Thyroid gland (tissue), 4 donors: ENCODE results near the gene CRYGB.

ENCODE experiments used
- POLR2A ChIP-seq, 2 donors: fragments of 450-650 bp; IDR thresholded peaks; one replicate each; pipeline ENCODE4 v1.6.1; 2017; ENCODE audit warnings: antibody characterized with exemption in 2 of 2, mild to moderate bottlenecking in 2 of 2, moderate library complexity in 1 of 2
- TF ChIP-seq, protein P1 (sequence below), 6 experiments: fragments of 200-600 bp in 3 of 6; fragments of 450-650 bp in 3 of 6; sonication (generic) in 3 of 6; IDR thresholded peaks; one replicate each; pipeline ENCODE4 v1.5.1; 2016 to 2019; ENCODE audit warnings: antibody characterized with exemption in 6 of 6, mild to moderate bottlenecking in 2 of 6, inconsistent platforms in 1 of 6, moderate library complexity in 1 of 6

DNA sequence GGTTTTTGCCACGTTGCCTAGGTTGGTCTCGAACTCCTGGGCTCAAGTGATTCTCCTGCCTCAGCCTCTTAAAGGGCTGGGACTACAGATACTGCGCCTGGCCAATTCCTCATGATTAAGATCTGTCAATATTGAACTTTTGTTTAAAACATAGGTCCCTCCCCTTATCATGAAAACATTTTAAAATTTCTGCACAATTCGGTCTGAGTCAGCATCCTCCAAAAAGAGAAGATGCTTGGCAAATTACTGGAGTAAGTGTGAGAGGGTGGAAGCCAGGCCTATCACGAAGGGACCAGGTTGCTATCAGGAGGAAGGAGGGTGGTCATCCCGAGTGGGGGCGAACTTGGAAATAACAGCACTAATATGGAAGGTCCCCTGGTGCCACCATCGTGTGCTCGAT is 28.2 kb upstream of the CRYGB start:
- TF ChIP-seq POLR2A (IDR thresholded peaks at IDR 0.05), result no peak
- TF ChIP-seq, protein P1, sequence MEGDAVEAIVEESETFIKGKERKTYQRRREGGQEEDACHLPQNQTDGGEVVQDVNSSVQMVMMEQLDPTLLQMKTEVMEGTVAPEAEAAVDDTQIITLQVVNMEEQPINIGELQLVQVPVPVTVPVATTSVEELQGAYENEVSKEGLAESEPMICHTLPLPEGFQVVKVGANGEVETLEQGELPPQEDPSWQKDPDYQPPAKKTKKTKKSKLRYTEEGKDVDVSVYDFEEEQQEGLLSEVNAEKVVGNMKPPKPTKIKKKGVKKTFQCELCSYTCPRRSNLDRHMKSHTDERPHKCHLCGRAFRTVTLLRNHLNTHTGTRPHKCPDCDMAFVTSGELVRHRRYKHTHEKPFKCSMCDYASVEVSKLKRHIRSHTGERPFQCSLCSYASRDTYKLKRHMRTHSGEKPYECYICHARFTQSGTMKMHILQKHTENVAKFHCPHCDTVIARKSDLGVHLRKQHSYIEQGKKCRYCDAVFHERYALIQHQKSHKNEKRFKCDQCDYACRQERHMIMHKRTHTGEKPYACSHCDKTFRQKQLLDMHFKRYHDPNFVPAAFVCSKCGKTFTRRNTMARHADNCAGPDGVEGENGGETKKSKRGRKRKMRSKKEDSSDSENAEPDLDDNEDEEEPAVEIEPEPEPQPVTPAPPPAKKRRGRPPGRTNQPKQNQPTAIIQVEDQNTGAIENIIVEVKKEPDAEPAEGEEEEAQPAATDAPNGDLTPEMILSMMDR (IDR thresholded peaks at IDR 0.05), result no peak
